HEK293T (cell line): ENCODE data around the gene FBLIM1.

Source experiments
- ELF4 ChIP-seq: fragments of 450-650 bp; IDR thresholded peaks from 2 replicates; pipeline ENCODE4 v1.6.1; 2017; ENCODE audit warnings: antibody characterized with exemption
- FOXA1 ChIP-seq: fragments of 450-650 bp; IDR thresholded peaks from 2 replicates; pipeline ENCODE4 v1.6.1; 2016; ENCODE audit warnings: mild to moderate bottlenecking
- FOXK2 ChIP-seq: fragments of 450-650 bp; IDR thresholded peaks from 2 replicates; pipeline ENCODE4 v1.6.1; 2016; ENCODE audit warnings: mild to moderate bottlenecking
- FOXM1 ChIP-seq: fragments of 450-650 bp; IDR thresholded peaks from 2 replicates; pipeline ENCODE4 v1.6.1; 2017; ENCODE audit warnings: mild to moderate bottlenecking, borderline replicate concordance
- HDGF ChIP-seq: fragments of 450-650 bp; IDR thresholded peaks from 2 replicates; pipeline ENCODE4 v1.6.1; 2017; ENCODE audit warnings: antibody characterized with exemption, borderline replicate concordance
- L3MBTL2 ChIP-seq: fragments of 450-650 bp; conservative IDR thresholded peaks from 2 replicates; pipeline ENCODE4 v1.6.1; 2016; ENCODE audit warnings: mild to moderate bottlenecking
- LEF1 ChIP-seq: fragments of 450-650 bp; IDR thresholded peaks from 2 replicates; pipeline ENCODE4 v1.6.1; 2017; ENCODE audit warnings: mild to moderate bottlenecking, borderline replicate concordance
- NFRKB ChIP-seq: fragments of 450-650 bp; IDR thresholded peaks from 2 replicates; pipeline ENCODE4 v1.6.1; 2016; ENCODE audit warnings: mild to moderate bottlenecking, moderate library complexity
- SP1 ChIP-seq: fragments of 450-650 bp; IDR thresholded peaks from 2 replicates; pipeline ENCODE4 v1.6.1; 2017
- TARDBP ChIP-seq: fragments of 450-650 bp; IDR thresholded peaks from 2 replicates; pipeline ENCODE4 v1.6.1; 2016
- ZNF384 ChIP-seq: fragments of 450-650 bp; IDR thresholded peaks from 2 replicates; pipeline ENCODE4 v1.6.1; 2016
- TF ChIP-seq, protein P1 (sequence below): fragments of 450-650 bp; IDR thresholded peaks from 2 replicates; pipeline ENCODE4 v1.6.1; 2016

DNA sequence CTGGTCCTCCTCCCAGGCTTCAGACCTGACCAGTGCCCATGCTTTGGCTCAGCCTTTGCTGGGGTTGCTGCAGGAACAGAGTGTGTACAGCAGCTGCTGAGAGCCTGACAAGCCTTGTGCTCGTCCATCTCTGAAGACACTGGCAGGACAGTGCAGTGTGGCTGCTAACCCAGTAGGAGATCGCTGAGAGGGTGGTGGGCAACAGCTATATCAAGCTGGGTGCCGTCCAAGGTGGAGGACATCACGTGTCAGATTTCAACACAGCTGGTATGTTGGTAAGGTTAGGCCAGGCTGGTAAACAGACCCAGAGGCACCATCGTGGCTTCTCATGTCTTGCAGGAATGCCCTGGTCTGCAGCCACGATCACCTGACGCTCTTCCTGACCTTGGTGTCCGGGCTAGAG, 40.4 kb upstream of the FBLIM1 start:
- TF ChIP-seq SP1 (no peak), LEF1 (no peak), ELF4 (no peak), FOXM1 (no peak), TARDBP (no peak), ZNF384 (no peak), L3MBTL2 (no peak), NFRKB (no peak), FOXA1 (no peak), FOXK2 (no peak), HDGF (no peak)
- TF ChIP-seq, protein P1, sequence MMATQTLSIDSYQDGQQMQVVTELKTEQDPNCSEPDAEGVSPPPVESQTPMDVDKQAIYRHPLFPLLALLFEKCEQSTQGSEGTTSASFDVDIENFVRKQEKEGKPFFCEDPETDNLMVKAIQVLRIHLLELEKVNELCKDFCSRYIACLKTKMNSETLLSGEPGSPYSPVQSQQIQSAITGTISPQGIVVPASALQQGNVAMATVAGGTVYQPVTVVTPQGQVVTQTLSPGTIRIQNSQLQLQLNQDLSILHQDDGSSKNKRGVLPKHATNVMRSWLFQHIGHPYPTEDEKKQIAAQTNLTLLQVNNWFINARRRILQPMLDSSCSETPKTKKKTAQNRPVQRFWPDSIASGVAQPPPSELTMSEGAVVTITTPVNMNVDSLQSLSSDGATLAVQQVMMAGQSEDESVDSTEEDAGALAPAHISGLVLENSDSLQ = no peak
